Measurements from ENCODE around the gene ZP2. TPM values are rescaled to one million over a fixed set of nuclear protein-coding genes. Genes with fewer than 3 reads are reported as not detected.
"Not testable (repeated sequence)": the region's sequence is repeated elsewhere in the genome, so short reads cannot be mapped to it uniquely, and the experiment has no call there.

ZP2 gene
- not detected in 2 replicates for polyA plus RNA-seq (2011; rRNA removed)
- not detected in 2 replicates for polyA minus RNA-seq (2011; rRNA and poly(A)+ RNA removed)

DNA sequence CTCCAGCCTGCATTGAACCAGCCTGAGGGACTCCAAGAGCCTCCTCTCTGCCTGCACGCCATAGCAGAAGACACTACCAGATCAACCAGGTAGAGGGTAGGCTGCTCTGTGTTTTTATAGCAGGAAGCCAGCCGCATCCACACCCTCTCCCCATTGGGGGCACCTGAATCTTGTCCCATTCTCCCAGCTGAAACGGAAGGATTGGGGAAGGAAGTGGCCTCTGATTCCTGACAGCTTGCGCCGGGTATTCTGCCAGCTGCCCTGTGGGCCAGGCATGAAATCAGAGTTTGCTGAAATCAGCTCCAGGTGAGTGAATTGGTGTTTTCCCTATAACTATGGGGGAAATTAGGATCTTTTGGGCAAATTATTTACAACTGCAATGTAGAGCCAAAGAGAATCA, at the start of gene ZP2:
ZP2 (minus strand) TSS at position 89 of the 400 bp plus-strand sequence; CDS start at position 62, 27 bp downstream.
- no peaks in the 10 kb centered on the region for H3K36me3 ChIP-seq (ENCODE audit: control insufficient read depth, insufficient read depth, low read length)
- CTCF ChIA-PET: no interaction called here
- no peak for DNase-seq (ENCODE audit: low read depth)
- no peak within 1 kb of the TSS for H3K4me3 ChIP-seq (ENCODE audit: low read depth, low read length)
- H3K27me3 ChIP-seq (ENCODE audit: control insufficient read depth, insufficient read depth, low read length): peaks cover 2% of the 10 kb centered on the region
- POLR2A ChIA-PET: no interaction called here
- TF ChIP-seq, protein P1, sequence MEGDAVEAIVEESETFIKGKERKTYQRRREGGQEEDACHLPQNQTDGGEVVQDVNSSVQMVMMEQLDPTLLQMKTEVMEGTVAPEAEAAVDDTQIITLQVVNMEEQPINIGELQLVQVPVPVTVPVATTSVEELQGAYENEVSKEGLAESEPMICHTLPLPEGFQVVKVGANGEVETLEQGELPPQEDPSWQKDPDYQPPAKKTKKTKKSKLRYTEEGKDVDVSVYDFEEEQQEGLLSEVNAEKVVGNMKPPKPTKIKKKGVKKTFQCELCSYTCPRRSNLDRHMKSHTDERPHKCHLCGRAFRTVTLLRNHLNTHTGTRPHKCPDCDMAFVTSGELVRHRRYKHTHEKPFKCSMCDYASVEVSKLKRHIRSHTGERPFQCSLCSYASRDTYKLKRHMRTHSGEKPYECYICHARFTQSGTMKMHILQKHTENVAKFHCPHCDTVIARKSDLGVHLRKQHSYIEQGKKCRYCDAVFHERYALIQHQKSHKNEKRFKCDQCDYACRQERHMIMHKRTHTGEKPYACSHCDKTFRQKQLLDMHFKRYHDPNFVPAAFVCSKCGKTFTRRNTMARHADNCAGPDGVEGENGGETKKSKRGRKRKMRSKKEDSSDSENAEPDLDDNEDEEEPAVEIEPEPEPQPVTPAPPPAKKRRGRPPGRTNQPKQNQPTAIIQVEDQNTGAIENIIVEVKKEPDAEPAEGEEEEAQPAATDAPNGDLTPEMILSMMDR (IDR thresholded peaks at IDR 0.05; ENCODE audit: insufficient read depth, low read depth, low read length): no peak

DNA sequence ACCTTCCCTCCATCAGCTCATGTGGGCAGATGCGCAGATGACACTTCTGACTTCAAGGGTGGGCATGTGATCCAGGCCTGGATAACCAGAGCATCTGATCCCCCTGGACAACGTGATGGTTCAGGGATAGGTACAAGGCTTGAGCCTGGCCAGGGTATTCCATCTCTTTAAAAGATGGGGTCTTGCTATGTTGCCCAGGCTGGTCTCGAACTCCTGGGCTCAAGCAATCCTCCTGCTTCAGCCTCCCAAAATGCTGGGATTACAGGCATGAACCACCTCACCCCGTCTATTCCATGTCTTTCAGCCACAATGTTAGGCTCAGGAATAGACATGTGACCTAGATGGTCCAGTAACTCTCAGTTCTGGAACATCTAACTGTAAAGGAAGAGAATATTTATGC, 45.9 kb upstream of the ZP2 start:
- no peak for DNase-seq (ENCODE audit: low read depth)
- CTCF ChIA-PET: no interaction called here
- Histone ChIP-seq H3K36me3 (ENCODE audit: control insufficient read depth, insufficient read depth, low read length) (no peaks in the 10 kb centered on the region), H3K27me3 (ENCODE audit: control insufficient read depth, insufficient read depth, low read length) (peaks cover 2% of the 10 kb centered on the region; the same call in 1 of the 2 replicates), H3K4me3 (ENCODE audit: low read depth, low read length) (no peak overlapping the region)
- TF ChIP-seq, protein P1 (IDR thresholded peaks at IDR 0.05; ENCODE audit: insufficient read depth, low read depth, low read length): no peak
- POLR2A ChIA-PET: no interaction called here

DNA sequence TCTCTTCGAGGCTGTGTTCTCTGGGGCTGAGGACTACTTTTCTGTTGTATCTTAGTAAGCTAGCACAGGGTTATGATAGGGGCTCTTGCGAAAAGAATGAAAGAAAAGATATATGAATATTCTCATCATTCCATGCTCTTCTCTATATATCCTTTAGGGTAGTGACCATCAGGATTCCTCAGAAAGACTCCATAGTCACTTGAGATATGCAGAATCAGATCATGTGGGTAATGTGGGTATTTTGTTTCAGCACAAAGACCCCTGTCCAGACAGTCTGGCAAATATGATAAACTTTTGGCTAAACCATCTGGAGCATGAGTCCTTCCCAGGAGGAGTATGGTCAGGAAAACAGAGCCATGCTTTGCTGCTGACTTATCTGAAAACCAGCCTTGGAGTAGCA, 45.3 kb upstream of the ZP2 start:
- POLR2A ChIA-PET: interaction anchor here (0.5 kb wide), 1 partner anchor 160 kb away, joined by 5 read pairs; no protein-coding TSS in a partner anchor
- peaks cover 2% of the 10 kb centered on the region; the same call in 1 of the 2 replicates for H3K27me3 ChIP-seq (ENCODE audit: control insufficient read depth, insufficient read depth, low read length)
- no peak for DNase-seq (ENCODE audit: low read depth)
- TF ChIP-seq, protein P1 (IDR thresholded peaks at IDR 0.05; ENCODE audit: insufficient read depth, low read depth, low read length): no peak
- no peaks in the 10 kb centered on the region for H3K36me3 ChIP-seq (ENCODE audit: control insufficient read depth, insufficient read depth, low read length)
- CTCF ChIA-PET: interaction anchor here (1.2 kb wide), 1 partner anchor 100 kb away, joined by 3 read pairs; no protein-coding TSS in a partner anchor
- H3K4me3 ChIP-seq (ENCODE audit: low read depth, low read length): no peak overlapping the region

DNA sequence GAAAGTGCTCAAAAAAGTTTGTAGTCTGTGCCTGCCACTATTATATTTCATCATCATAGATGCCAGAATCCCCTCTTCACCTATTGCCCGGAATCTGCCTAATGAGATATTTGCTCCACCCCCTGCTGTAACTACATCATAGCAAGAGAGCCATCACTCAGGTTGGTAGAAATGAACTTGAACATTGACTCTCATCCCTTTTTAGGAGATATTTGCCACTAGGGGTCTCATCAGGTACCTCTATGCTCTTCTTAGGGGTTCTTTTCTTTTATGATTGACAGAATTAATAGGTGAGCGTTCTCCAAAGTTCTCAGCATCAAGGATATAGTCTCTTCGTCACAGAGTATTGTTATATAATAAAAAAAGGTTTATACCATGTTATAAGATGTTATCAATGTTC, 42.1 kb upstream of the ZP2 start:
- no peak overlapping the region for H3K4me3 ChIP-seq (ENCODE audit: low read depth, low read length)
- CTCF ChIA-PET: no interaction called here
- TF ChIP-seq, protein P1 (IDR thresholded peaks at IDR 0.05; ENCODE audit: insufficient read depth, low read depth, low read length): no peak
- H3K36me3 ChIP-seq (ENCODE audit: control insufficient read depth, insufficient read depth, low read length): no peaks in the 10 kb centered on the region
- peaks cover 5% of the 10 kb centered on the region; the same call in 1 of the 2 replicates for H3K27me3 ChIP-seq (ENCODE audit: control insufficient read depth, insufficient read depth, low read length)
- DNase-seq (ENCODE audit: low read depth): no peak
- POLR2A ChIA-PET: no interaction called here

DNA sequence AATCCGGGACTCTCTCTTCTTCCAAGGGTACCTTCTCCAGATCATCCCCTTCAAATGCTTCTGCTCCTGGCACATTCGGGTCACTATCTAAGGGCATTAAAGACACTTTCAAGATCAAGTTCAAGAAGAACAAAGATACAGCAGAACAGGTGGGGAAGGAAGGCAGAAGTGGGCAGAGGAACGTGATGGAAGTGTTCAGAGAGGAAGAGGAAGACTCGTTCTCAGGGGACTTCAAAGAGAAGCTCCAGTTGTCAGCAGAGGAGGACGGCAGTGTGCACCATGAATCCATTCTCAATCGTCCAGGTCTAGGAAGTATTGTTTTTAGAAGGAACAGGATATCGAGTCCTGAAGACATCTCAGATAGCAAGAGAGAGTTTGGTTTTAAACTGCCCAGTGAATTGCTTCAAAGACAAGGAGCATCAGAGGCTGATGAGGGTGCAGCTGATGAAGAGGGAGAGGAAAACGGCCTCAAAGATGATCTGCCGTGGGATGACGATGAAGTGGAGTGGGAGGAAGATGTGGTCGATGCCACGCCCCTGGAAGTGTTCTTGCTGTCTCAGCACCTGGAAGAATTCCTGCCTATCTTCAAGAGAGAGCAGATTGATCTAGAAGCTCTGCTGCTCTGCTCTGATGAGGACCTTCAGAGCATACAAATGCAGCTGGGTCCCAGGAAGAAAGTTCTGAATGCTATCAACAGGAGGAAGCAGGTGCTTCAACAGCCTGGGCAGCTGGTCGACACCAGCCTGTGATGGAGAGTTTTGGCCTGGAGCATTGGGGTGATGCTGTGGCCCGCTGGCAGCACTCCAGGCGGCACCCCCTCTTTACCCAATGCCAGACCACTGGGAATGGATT, 38.9 kb upstream of the ZP2 start:
- H3K36me3 ChIP-seq (ENCODE audit: control insufficient read depth, insufficient read depth, low read length): no peaks in the 10 kb centered on the region
- CTCF ChIA-PET: no interaction called here
- POLR2A ChIA-PET: no interaction called here
- peaks cover 10% of the 10 kb centered on the region for H3K27me3 ChIP-seq (ENCODE audit: control insufficient read depth, insufficient read depth, low read length)
- no peak overlapping the region for H3K4me3 ChIP-seq (ENCODE audit: low read depth, low read length)
- DNase-seq (ENCODE audit: low read depth): no peak
- TF ChIP-seq, protein P1 (IDR thresholded peaks at IDR 0.05; ENCODE audit: insufficient read depth, low read depth, low read length): no peak

DNA sequence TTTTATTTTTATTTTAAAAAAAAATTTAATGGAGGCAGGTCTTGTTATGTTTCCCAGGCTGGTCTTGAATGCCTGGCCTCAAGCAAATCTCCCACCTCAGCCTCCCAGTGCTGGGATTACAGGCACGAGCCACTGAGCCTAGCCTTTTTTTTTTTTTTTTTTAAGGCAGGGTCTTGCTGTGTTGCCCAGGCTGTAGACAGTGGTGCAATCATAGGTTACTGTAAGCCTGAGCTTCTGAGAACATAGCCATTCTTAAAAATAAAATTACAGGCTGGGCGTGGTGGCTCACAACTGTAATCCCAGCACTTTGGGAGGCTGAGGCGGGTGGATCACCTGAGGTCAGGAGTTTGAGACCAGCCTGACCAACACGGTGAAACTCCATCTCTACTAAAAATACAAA, 36.8 kb upstream of the ZP2 start:
- H3K27me3 ChIP-seq (ENCODE audit: control insufficient read depth, insufficient read depth, low read length); H3K4me3 ChIP-seq (ENCODE audit: low read depth, low read length); CTCF ChIA-PET; H3K36me3 ChIP-seq (ENCODE audit: control insufficient read depth, insufficient read depth, low read length); DNase-seq (ENCODE audit: low read depth); POLR2A ChIA-PET: not testable (repeated sequence)
